IPS-20b (cell line): ENCODE measurements around the gene SEC31A.

Experiments
- H3K27ac ChIP-seq: one replicate; pipeline ENCODE4 v1.5.1; 2013; ENCODE audit warnings: low read length
- H3K27me3 ChIP-seq: 2 replicates; pipeline ENCODE4 v1.6.1; 2013; ENCODE audit warnings: mild to moderate bottlenecking, low read length, inconsistent platforms; ENCODE audit not compliant: insufficient read depth
- H3K36me3 ChIP-seq: 2 replicates; pipeline ENCODE4 v1.6.1; 2013; ENCODE audit warnings: low read depth, mild to moderate bottlenecking, inconsistent platforms, low read length, moderate library complexity; ENCODE audit not compliant: insufficient read depth
- H3K4me1 ChIP-seq: 2 replicates; pipeline ENCODE4 v1.6.1; 2013; ENCODE audit warnings: mild to moderate bottlenecking, control low read depth, inconsistent platforms, low read length, moderate library complexity; ENCODE audit not compliant: insufficient read depth
- H3K4me3 ChIP-seq: 2 replicates; pipeline ENCODE4 v1.5.1; 2013; ENCODE audit warnings: mild to moderate bottlenecking, low read length, inconsistent platforms
- H3K9ac ChIP-seq: 2 replicates; pipeline ENCODE4 v1.6.1; 2013; ENCODE audit warnings: low read depth, mild to moderate bottlenecking, inconsistent platforms, low read length, moderate library complexity
- H3K9me3 ChIP-seq: 2 replicates; pipeline ENCODE4 v1.6.1; 2013; ENCODE audit warnings: mild to moderate bottlenecking, low read depth, low read length, inconsistent platforms; ENCODE audit not compliant: insufficient read depth

SEC31A gene

DNA sequence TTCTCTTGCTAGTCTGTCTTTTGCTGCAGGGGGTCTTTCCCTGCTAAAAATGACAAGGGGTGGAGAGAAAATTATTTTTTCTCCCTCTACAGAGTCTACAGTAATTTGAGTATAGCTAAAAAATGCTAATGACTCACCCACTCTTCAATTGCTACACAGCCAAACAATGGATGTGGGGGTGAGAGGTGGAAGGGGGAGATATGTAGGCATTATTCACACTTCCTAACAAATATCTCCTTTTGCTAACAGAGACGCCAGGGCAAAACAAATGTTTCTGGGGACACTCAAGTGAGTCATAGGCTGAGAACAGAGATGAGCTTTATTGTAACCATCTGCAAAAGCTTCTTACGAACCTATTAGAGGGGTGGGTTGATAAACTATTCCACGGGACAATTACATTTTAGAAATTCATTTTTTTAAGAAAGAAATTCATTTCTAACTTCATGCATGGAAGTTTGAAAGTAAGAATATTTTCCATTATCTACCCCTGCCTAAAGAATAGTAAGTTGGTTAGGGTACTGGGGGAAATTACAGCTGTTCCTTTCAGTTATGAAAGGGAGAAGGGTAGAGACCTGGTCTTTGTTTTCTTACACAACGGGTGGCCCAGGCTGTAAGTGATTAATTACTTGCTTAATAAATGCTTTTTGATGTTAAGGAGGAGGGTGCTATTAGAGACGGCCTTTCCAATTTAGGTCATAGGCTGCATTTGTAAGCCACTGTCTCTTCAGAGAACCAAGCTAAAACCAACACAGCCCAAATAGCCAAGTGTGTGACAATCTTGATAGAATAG lies 105.1 kb downstream of the SEC31A start:
- Histone ChIP-seq H3K9ac (no peak overlapping the region), H3K36me3 (no peaks in the 10 kb centered on the region), H3K27ac (no peak overlapping the region), H3K27me3 (peaks cover 99% of the 10 kb centered on the region), H3K4me1 (peaks cover 22% of the 10 kb centered on the region), H3K4me3 (peak overlapping the region; percentile 6; the same call in 1 of the 2 replicates), H3K9me3 (no peaks in the 10 kb centered on the region)

GRCh38 chr4:82784681-82785610 lies 106.0 kb downstream of the SEC31A start:
- peaks cover 22% of the 10 kb centered on the region for H3K4me1 ChIP-seq
- H3K27ac ChIP-seq, result no peak overlapping the region
- peaks cover 99% of the 10 kb centered on the region for H3K27me3 ChIP-seq
- no peaks in the 10 kb centered on the region for H3K9me3 ChIP-seq
- H3K36me3 ChIP-seq, result no peaks in the 10 kb centered on the region
- H3K9ac ChIP-seq, result no peak overlapping the region
- peak overlapping the region; percentile 6; the same call in 1 of the 2 replicates for H3K4me3 ChIP-seq

DNA sequence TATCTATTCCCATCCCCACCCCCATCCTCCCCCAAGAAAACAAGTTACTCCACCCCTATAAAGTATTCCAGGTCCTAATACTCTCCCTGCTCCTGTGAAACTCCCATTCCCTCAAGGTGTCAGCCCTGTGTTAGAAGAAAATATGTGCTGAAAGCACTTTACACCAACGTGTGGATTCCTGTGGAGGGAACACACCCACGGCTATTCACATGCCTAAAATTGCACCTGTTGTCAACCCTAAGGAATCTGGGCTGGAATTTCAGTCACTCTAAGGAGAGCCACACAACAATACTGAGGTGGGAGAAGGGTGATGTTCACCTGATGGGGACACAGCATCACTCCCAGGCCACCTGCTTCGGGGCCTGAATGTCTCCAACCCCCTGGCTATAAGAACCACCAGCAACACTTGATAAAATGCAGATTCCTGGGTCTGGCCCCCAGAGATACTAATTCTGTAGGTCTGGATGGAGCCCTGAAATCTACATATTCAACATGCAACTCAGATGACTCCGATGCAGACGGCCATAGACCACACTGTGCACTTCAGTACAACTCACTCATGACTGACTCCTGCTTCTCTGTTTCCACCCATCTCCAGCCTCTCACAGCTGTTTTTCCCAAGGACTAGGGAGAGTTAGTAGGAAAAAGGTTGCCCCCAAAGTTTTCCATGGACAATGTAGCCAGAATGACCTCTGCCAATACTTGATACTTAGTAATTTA lies 108.2 kb downstream of the SEC31A start:
- H3K36me3 ChIP-seq, result no peaks in the 10 kb centered on the region
- peak overlapping the region; percentile 10; the same call in 1 of the 2 replicates for H3K4me3 ChIP-seq
- no peak overlapping the region for H3K9ac ChIP-seq
- peaks cover 86% of the 10 kb centered on the region for H3K27me3 ChIP-seq
- no peaks in the 10 kb centered on the region for H3K9me3 ChIP-seq
- no peak overlapping the region for H3K27ac ChIP-seq
- H3K4me1 ChIP-seq, result peaks cover 22% of the 10 kb centered on the region

GRCh38 chr4:82780752-82781231 lies 110.2 kb downstream of the SEC31A start:
- peaks cover 18% of the 10 kb centered on the region for H3K4me1 ChIP-seq
- H3K27me3 ChIP-seq, result peaks cover 81% of the 10 kb centered on the region
- H3K9me3 ChIP-seq, result no peaks in the 10 kb centered on the region
- H3K36me3 ChIP-seq, result no peaks in the 10 kb centered on the region
- no peak overlapping the region for H3K27ac ChIP-seq
- no peak overlapping the region for H3K4me3 ChIP-seq
- no peak overlapping the region for H3K9ac ChIP-seq

DNA sequence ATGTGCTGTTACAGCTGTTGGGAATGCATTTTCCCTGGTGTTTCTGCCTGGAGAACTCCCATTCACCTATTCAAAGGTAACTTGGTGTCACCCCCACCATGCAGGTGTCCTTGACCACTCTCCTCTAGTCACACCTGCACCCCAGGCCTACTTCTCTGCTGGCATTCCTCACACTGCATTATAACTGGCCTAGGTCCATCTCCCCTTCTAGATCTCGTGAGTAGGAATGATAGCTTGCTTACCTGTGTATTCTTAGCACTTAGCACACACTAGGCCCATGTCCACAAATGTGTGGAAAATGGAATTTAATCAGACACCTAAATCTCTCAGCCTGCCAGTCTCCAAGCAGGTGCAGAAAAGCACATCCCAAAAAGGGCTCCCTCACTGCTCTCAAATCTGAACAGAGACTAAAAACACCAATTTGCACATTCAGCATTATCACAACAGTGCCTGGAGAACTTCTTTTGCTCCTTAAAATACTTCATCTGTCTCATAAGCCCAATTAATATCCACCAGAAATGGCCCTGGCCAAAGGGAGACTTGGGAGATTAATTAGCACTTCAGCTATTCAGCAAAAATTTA lies 110.7 kb downstream of the SEC31A start:
- H3K4me3 ChIP-seq, result no peak overlapping the region
- H3K4me1 ChIP-seq, result peaks cover 14% of the 10 kb centered on the region
- no peak overlapping the region for H3K27ac ChIP-seq
- H3K9me3 ChIP-seq, result no peaks in the 10 kb centered on the region
- H3K36me3 ChIP-seq, result no peaks in the 10 kb centered on the region
- H3K27me3 ChIP-seq, result peaks cover 80% of the 10 kb centered on the region
- no peak overlapping the region for H3K9ac ChIP-seq

DNA sequence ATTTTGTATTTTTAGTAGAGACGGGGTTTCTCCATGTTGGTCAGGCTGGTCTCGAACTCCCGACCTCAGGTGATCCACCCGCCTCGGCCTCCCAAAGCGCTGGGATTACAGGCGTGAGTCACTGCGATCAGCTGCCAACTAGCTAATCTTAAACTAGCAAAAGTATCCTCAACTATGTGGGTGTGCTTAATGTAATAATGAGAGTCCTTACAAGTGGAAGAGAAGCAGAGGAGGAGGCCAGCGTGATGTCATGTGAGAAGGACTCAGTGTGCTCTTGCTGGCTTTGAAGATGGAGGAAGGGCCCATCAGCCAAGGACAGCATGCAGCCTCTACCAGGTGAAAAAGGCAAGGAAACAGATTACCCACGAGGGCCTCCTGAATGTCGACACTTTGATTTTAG lies 111.9 kb downstream of the SEC31A start:
- Histone ChIP-seq H3K36me3 (no peaks in the 10 kb centered on the region), H3K9ac (no peak overlapping the region), H3K9me3 (no peaks in the 10 kb centered on the region), H3K4me3 (no peak overlapping the region), H3K27ac (no peak overlapping the region), H3K27me3 (peaks cover 72% of the 10 kb centered on the region), H3K4me1 (peaks cover 9% of the 10 kb centered on the region)

GRCh38 chr4:82777857-82778525 lies 113.0 kb downstream of the SEC31A start:
- H3K27me3 ChIP-seq, result peaks cover 62% of the 10 kb centered on the region
- no peak overlapping the region for H3K27ac ChIP-seq
- H3K4me1 ChIP-seq, result peaks cover 9% of the 10 kb centered on the region
- H3K9ac ChIP-seq, result no peak overlapping the region
- H3K9me3 ChIP-seq, result no peaks in the 10 kb centered on the region
- no peaks in the 10 kb centered on the region for H3K36me3 ChIP-seq
- H3K4me3 ChIP-seq, result no peak overlapping the region

- Histone ChIP-seq H3K9me3 (no peaks in the 10 kb centered on the region), H3K4me1 (peaks cover 2% of the 10 kb centered on the region), H3K27ac (no peak overlapping the region), H3K36me3 (no peaks in the 10 kb centered on the region), H3K4me3 (no peak overlapping the region), H3K9ac (no peak overlapping the region), H3K27me3 (peaks cover 52% of the 10 kb centered on the region)
These were observed 113.9 kb downstream of the SEC31A start for GRCh38 chr4:82776925-82777542.

DNA sequence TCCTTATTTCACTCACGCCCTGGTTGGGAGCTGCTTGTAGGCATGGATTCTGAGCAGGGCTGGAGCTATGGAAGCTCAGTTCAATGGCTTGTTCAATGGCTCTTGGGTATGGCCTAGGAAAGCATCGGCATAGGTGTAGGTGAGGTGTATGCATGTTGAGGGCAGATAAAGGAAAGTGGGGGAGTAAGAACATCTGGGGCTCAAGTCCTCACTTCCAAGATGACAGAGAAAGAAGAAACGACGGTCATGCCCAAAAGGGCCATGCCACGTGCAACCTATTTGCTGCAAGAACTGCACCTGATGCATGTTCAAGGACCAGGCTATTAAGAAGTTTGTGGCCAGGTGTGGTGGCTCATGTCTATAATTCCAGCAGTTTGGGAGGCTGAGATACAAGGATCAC lies 115.7 kb downstream of the SEC31A start:
- Histone ChIP-seq H3K4me3 (no peak overlapping the region), H3K4me1 (no peaks in the 10 kb centered on the region), H3K27me3 (peaks cover 36% of the 10 kb centered on the region), H3K9ac (no peak overlapping the region), H3K9me3 (no peaks in the 10 kb centered on the region), H3K27ac (no peak overlapping the region), H3K36me3 (no peaks in the 10 kb centered on the region)

DNA sequence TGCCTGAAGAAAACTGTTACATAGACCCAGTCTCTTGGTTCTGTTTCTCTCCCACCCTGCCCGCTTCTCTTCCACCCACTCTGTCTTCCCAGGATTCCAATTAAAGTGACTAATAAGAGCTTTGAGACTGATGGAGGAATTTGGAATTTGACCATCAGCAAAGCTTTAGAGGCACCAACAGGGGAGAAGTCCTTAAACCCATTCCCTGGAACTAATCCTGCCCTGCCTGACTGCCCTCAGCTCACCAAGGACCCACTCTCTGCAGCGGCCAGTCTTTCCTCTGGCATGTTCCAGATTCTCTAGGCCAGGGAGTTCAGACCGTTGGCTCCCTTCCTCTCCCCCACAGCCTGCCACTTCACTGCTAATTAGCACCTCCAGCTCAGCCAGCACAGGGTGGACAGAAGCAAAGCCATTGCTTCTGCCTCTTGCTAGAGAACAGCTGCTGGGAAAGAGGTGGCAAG lies 116.2 kb downstream of the SEC31A start:
- no peak overlapping the region for H3K4me3 ChIP-seq
- no peaks in the 10 kb centered on the region for H3K36me3 ChIP-seq
- H3K9ac ChIP-seq, result no peak overlapping the region
- H3K9me3 ChIP-seq, result no peaks in the 10 kb centered on the region
- no peak overlapping the region for H3K27ac ChIP-seq
- H3K4me1 ChIP-seq, result no peaks in the 10 kb centered on the region
- peaks cover 30% of the 10 kb centered on the region for H3K27me3 ChIP-seq
